Measurements from ENCODE around the gene ACOT6. TPM values are rescaled to one million over a fixed set of nuclear protein-coding genes. Genes with fewer than 3 reads are reported as not detected.
A peak's percentile ranks its signal among the peaks of the same experiment; 100 is the strongest.
"Not testable (repeated sequence)": the region's sequence is repeated elsewhere in the genome, so short reads cannot be mapped to it uniquely, and the experiment has no call there.

ACOT6 gene
- total and polyA plus RNA-seq, 8 donors = not detected

- H3K4me3 ChIP-seq = no peak overlapping the region
- no peak overlapping the region for H3K27ac ChIP-seq
- TF ChIP-seq CTCF (IDR thresholded peaks at IDR 0.05) = no peak
- FAIRE-seq = no peak
- H3K9me3 ChIP-seq = no peaks in the 10 kb centered on the region
- intact Hi-C loops (cut with DNase I) = no loop called here
- H3K36me3 ChIP-seq = no peaks in the 10 kb centered on the region
- no peaks in the 10 kb centered on the region for H3K4me1 ChIP-seq
- ATAC-seq = no peak
- DNase-seq = no peak
- no peaks in the 10 kb centered on the region for H3K27me3 ChIP-seq
Observed at GRCh38 chr14:73651005-73651404, 38.7 kb downstream of the ACOT6 start.

- intact Hi-C loops (cut with DNase I) = no loop called here
- no peak for ATAC-seq
- H3K4me1 ChIP-seq = no peaks in the 10 kb centered on the region
- H3K4me3 ChIP-seq = no peak overlapping the region
- no peak for TF ChIP-seq CTCF (IDR thresholded peaks at IDR 0.05)
- H3K27ac ChIP-seq = no peak overlapping the region
- FAIRE-seq = no peak
- WGBS, 2 donors = 86 to 94% methylated on average over 1 of the region's 1 CpG
- H3K27me3 ChIP-seq = no peaks in the 10 kb centered on the region
- H3K36me3 ChIP-seq = no peaks in the 10 kb centered on the region
- DNase-seq = no peak
- H3K9me3 ChIP-seq = no peaks in the 10 kb centered on the region
Observed at GRCh38 chr14:73655851-73656250, 43.5 kb downstream of the ACOT6 start.

GRCh38 chr14:73659202-73659601 is 46.9 kb downstream of the ACOT6 start:
- H3K36me3 ChIP-seq; ATAC-seq; FAIRE-seq; H3K4me1 ChIP-seq; intact Hi-C loops (cut with DNase I); DNase-seq; H3K9me3 ChIP-seq; H3K27ac ChIP-seq; H3K4me3 ChIP-seq; H3K27me3 ChIP-seq: not testable (repeated sequence)
- 96% methylated on average over 11 of the region's 11 CpGs for WGBS, 2 donors

GRCh38 chr14:73660511-73660910 is 48.2 kb downstream of the ACOT6 start:
- no peaks in the 10 kb centered on the region for H3K27me3 ChIP-seq
- DNase-seq = no peak
- no peak for ATAC-seq
- no peak for FAIRE-seq
- H3K4me3 ChIP-seq = no peak overlapping the region
- H3K4me1 ChIP-seq = no peaks in the 10 kb centered on the region
- no peak overlapping the region for H3K27ac ChIP-seq
- no peaks in the 10 kb centered on the region for H3K9me3 ChIP-seq
- intact Hi-C loops (cut with DNase I) = no loop called here
- TF ChIP-seq CTCF (IDR thresholded peaks at IDR 0.05) = no peak
- 60 to 62% methylated on average over 2 of the region's 2 CpGs for WGBS, 2 donors
- no peaks in the 10 kb centered on the region for H3K36me3 ChIP-seq

- H3K27me3 ChIP-seq = no peaks in the 10 kb centered on the region
- no peak for FAIRE-seq
- H3K36me3 ChIP-seq = no peaks in the 10 kb centered on the region
- intact Hi-C loops (cut with DNase I) = no loop called here
- DNase-seq = no peak
- no peak for TF ChIP-seq CTCF (IDR thresholded peaks at IDR 0.05)
- H3K27ac ChIP-seq = no peak overlapping the region
- no peak for ATAC-seq
- H3K4me1 ChIP-seq = no peaks in the 10 kb centered on the region
- WGBS, 2 donors = 75 to 82% methylated on average over 2 of the region's 2 CpGs
- H3K9me3 ChIP-seq = no peaks in the 10 kb centered on the region
- H3K4me3 ChIP-seq = no peak overlapping the region
Observed at GRCh38 chr14:73661872-73662271, 49.6 kb downstream of the ACOT6 start.

- Histone ChIP-seq H3K36me3 (no peaks in the 10 kb centered on the region), H3K4me3 (no peak overlapping the region), H3K27ac (no peak overlapping the region), H3K4me1 (no peaks in the 10 kb centered on the region), H3K27me3 (no peaks in the 10 kb centered on the region), H3K9me3 (no peaks in the 10 kb centered on the region)
- intact Hi-C loops (cut with DNase I) = no loop called here
- 92 to 100% methylated on average over 1 of the region's 1 CpG for WGBS, 2 donors
- FAIRE-seq (no peak), ATAC-seq (peak in 3 of 4 donors; percentile 32 to 61 (median 56)), DNase-seq (no peak)
- no peak for TF ChIP-seq CTCF (IDR thresholded peaks at IDR 0.05)
Observed at GRCh38 chr14:73662487-73662943, 50.2 kb downstream of the ACOT6 start.
